ENCODE data around the gene CLIC5. TPM values are rescaled to one million over a fixed set of nuclear protein-coding genes. Genes with fewer than 3 reads are reported as not detected.

The CLIC5 gene
- total RNA-seq, 1 experiment from 2014 or later = 0.20 TPM

- H3K27me3 ChIP-seq (ENCODE audit: insufficient read depth, low read length) = peaks cover 8% of the 10 kb centered on the region; the same call in 1 of the 2 replicates
These were observed 4.2 kb downstream of the CLIC5 start for GRCh38 chr6:46011188-46012085.

More at GRCh38 chr6:46011188-46012085, 4.2 kb downstream of the CLIC5 start:
- no peak overlapping the region for H3K56ac ChIP-seq (ENCODE audit: insufficient read length, low read depth, low read length)
- no peak overlapping the region for H2BK20ac ChIP-seq (ENCODE audit: low read depth, low read length, poor library complexity, severe bottlenecking)
- Mint-ChIP-seq H3K9me3 (peaks cover 0 to 2% of the 10 kb centered on the region in 2 experiments; a peak in 2 of 5 replicates), H3K4me3 (no peak overlapping the region), H3K36me3 (ENCODE audit: insufficient read depth in 1 of 3, low read depth in 3 of 3) (no peaks in the 10 kb centered on the region), H3K4me1 (peaks cover 25 to 31% of the 10 kb centered on the region in 2 experiments), H3K27me3 (ENCODE audit: low read depth) (peaks cover 45% of the 10 kb centered on the region), H3K27ac (no peak overlapping the region)
- TF ChIP-seq CTCF (conservative IDR thresholded peaks at IDR 0.05) = no peak
- no peak overlapping the region for H3K23ac ChIP-seq (ENCODE audit: insufficient read length, low read depth, low read length)
- H2BK5ac ChIP-seq (ENCODE audit: insufficient read length, low read length) = no peak overlapping the region
- no peak overlapping the region for H3T11ph ChIP-seq (ENCODE audit: low read length)
- no peak overlapping the region for H2BK12ac ChIP-seq (ENCODE audit: insufficient read length, low read depth, low read length)
- no peaks in the 10 kb centered on the region for H3K79me1 ChIP-seq (ENCODE audit: insufficient read depth, low read depth, low read length, poor library complexity, severe bottlenecking)
- H4K20me1 ChIP-seq (ENCODE audit: control insufficient read depth, insufficient read depth, insufficient read length) = no peaks in the 10 kb centered on the region
- H2BK15ac ChIP-seq (ENCODE audit: low read depth, low read length) = no peak overlapping the region
- no peak overlapping the region for H3K14ac ChIP-seq (ENCODE audit: insufficient read depth, low read length)
- no peaks in the 10 kb centered on the region for H3K9me3 ChIP-seq (ENCODE audit: control insufficient read depth, low read depth, low read length)
- peaks cover 16% of the 10 kb centered on the region for H3K23me2 ChIP-seq (ENCODE audit: insufficient read length, low read depth, low read length, poor library complexity, severe bottlenecking)
- no peak overlapping the region for H3K9ac ChIP-seq (ENCODE audit: extremely low read depth, insufficient read length, low read length)
- no peak overlapping the region for H2AK5ac ChIP-seq (ENCODE audit: insufficient read length, low read length)
- H4K8ac ChIP-seq (replicated peaks; ENCODE audit: insufficient read length, low read depth, low read length) = no peak overlapping the region
- no peak overlapping the region for H3K4ac ChIP-seq (ENCODE audit: low read depth, low read length)
- no peak overlapping the region for H2BK120ac ChIP-seq (ENCODE audit: low read depth, low read length, poor library complexity, severe bottlenecking)
- no peak overlapping the region for H2AFZ ChIP-seq (ENCODE audit: low read length)
- H4K5ac ChIP-seq (ENCODE audit: insufficient read length, low read depth, low read length) = no peak overlapping the region
- WGBS (ENCODE audit: extremely low coverage, insufficient read length, low lambda C conversion rate) = no CpG with 5 or more reads among the region's 8 CpGs
- no peak overlapping the region for H3K4me2 ChIP-seq (ENCODE audit: insufficient read depth, insufficient read length, low read length)
- no peak overlapping the region for H3K27ac ChIP-seq (ENCODE audit: insufficient read length, low read depth, low read length)
- H4K91ac ChIP-seq (ENCODE audit: insufficient read length, low read depth, low read length) = no peak overlapping the region
- no peak overlapping the region for H3K18ac ChIP-seq (ENCODE audit: insufficient read length, low read depth, low read length)
- DNase-seq = no peak
- no peaks in the 10 kb centered on the region for H3K79me2 ChIP-seq (ENCODE audit: insufficient read depth, low read length)
- peaks cover 8% of the 10 kb centered on the region; the same call in 1 of the 2 replicates for H3K4me1 ChIP-seq (ENCODE audit: insufficient read depth, low read length)

Measured in H9 (cell line).